Heart left ventricle (tissue), 16 donors: Measurements from ENCODE around the gene RXRA. TPM values are rescaled to one million over a fixed set of nuclear protein-coding genes. Genes with fewer than 3 reads are reported as not detected.
A peak's percentile ranks its signal among the peaks of the same experiment; 100 is the strongest.

Experiments
- ATAC-seq, 4 donors: fragments of 200-7000 bp; cut with Tn5 transposase; one replicate each; pipeline ENCODE4 v1.9.1; 2020 to 2022; ENCODE audit warnings: moderate library complexity in 4 of 4, mild to moderate bottlenecking in 3 of 4, moderate number of reproducible peaks in 1 of 4
- DNase-seq, 5 donors: peaks; one replicate each; pipeline ENCODE4 v3.0.0-alpha.2; 2020
- H3K27ac ChIP-seq, 12 donors: fragments of 200-600 bp; sonication (generic) in 4 of 12; one replicate each; pipeline versions ENCODE4 v1.5.0 to v1.8.0; 2016 to 2022; ENCODE audit warnings: mild to moderate bottlenecking in 2 of 12
- H3K27me3 ChIP-seq, 9 donors: fragments of 200-600 bp; sonication (generic) in 2 of 9; one replicate each; pipeline versions ENCODE4 v1.5.1 to v1.8.0; 2016 to 2022; ENCODE audit warnings: mild to moderate bottlenecking in 3 of 9
- H3K36me3 ChIP-seq, 9 donors: fragments of 200-600 bp; sonication (generic) in 2 of 9; one replicate each; pipeline versions ENCODE4 v1.5.0 to v1.8.0; 2018 to 2022; ENCODE audit warnings: mild to moderate bottlenecking in 2 of 9
- H3K4me1 ChIP-seq, 12 donors: fragments of 200-600 bp; sonication (generic) in 4 of 12; one replicate each; pipeline versions ENCODE4 v1.5.0 to v1.8.0; 2016 to 2022; ENCODE audit warnings: mild to moderate bottlenecking in 3 of 12
- H3K4me3 ChIP-seq, 12 donors: fragments of 200-600 bp; sonication (generic) in 4 of 12; one replicate each; pipeline versions ENCODE4 v1.5.0 to v1.8.0; 2017 to 2022; ENCODE audit warnings: mild to moderate bottlenecking in 9 of 12, moderate library complexity in 4 of 12
- H3K9me3 ChIP-seq, 12 donors: fragments of 200-600 bp; sonication (generic) in 4 of 12; one replicate each; pipeline versions ENCODE4 v1.5.0 to v1.8.0; 2016 to 2022; ENCODE audit warnings: mild to moderate bottlenecking in 1 of 12
- CTCF ChIP-seq, 12 donors: fragments of 200-600 bp; sonication (generic) in 4 of 12; IDR thresholded peaks; one replicate each; pipeline versions ENCODE4 v1.5.0 to v1.8.0; 2018 to 2022; ENCODE audit warnings: antibody characterized with exemption in 12 of 12, mild to moderate bottlenecking in 5 of 12
- POLR2A ChIP-seq, 2 donors: fragments of 450-650 bp; IDR thresholded peaks; one replicate each; pipeline ENCODE4 v1.6.1; 2017; ENCODE audit warnings: antibody characterized with exemption in 2 of 2, mild to moderate bottlenecking in 2 of 2, moderate library complexity in 2 of 2
- WGBS, 4 donors: extraction: QIAGEN DNeasy Blood & Tissue Kit in 2 of 4; methylation state at CpG; one replicate each; pipeline versions ENCODE4 v1.1.5 to v1.1.7; 2013 to 2018; 5-methylcytosine and 5-hydroxymethylcytosine counted together
- intact Hi-C, 10 donors: fragments of 100-400 bp; cut with DNase I; formaldehyde crosslinking; loops; one replicate each; pipeline versions ENCODE4 v1.11.1 to v1.14.2; 2022
- polyA plus RNA-seq, 2 donors: library from polyadenylated mRNA; stranded (reverse); fragments of 200-250 nt; gene quantifications; one replicate each; pipeline ENCODE4 v1.2.3, GENCODE V29; 2013
- total RNA-seq, 9 donors: library from RNA; depleted of rRNA in 2 of 9; stranded (reverse); fragments of >200 nt in 2 of 9; fragmentation: NEBNext Ultra II Directional in 3 of 9; extraction: Animal tissue kit (Norgen Biotek cat#: 25700) in 3 of 9; gene quantifications; one replicate each; pipeline versions ENCODE4 v1.1.0 to v1.2.4, GENCODE V29; 2016 to 2023
- donor health status: ischemic (EF 13 %, LVEDD 7.1; RV severe dilation, severe dysfunction).
- donor health status: healthy with polysubstance abuse.
- donor health status: DM: no; HTN: yes; CAD: no.
- donor health status: DM: no; HTN: no; CAD: no.
- donor health status: ischemic (EF 25% LVEDD 6.9; RV normal size, moderate dysfunction).
- donor health status: ischemic (EF 25% LVEDD 5.7; RV mildly dilated, moderate dysfunction).
- donor health status: healthy.
- donor health status: DM: yes; HTN: yes; CAD: no.
- donor health status: ischemic (EF 35%, LVEDD 5.7; RV mildly dilated, moderate dysfunction).
- donor health status: nonischemic (EF 11% LVEDD 7.7; RV severe dilation, severe dysfunction).
- donor health status: DM: yes; HTN: yes; CAD: no.
- donor health status: PGD.
- donor health status: ischemic (EF 29% LVEDD 5.4; RV normal size, mild dysfunction).
- donor health status: nonischemic (EF 23%, LVEDD 6.1; RV moderate dilation, normal function).

RXRA gene
- total and polyA plus RNA-seq, 11 donors = 45.5 to 87.9 (median 54.9) TPM

- no peaks in the 10 kb centered on the region for H3K27me3 ChIP-seq
- DNase-seq = no peak
- peak in 3 of 4 donors; percentile 1 to 4 (median 2) for ATAC-seq
- 13 to 24% (median 17%) methylated on average over 5 to 21 of the region's 21 CpGs for WGBS, 4 donors
- H3K27ac ChIP-seq = no peak overlapping the region
- no peaks in the 10 kb centered on the region for H3K9me3 ChIP-seq
- no peak overlapping the region for H3K4me3 ChIP-seq
- peaks cover 9 to 58% (median 41%) of the 10 kb centered on the region in 12 donors for H3K4me1 ChIP-seq
- intact Hi-C loops = loop anchor here (1.0 to 10.0 kb wide), 6 partner anchors 115 to 272 kb away; partner anchors contain the start of gene RXRA (in 2 of the 10)
- H3K36me3 ChIP-seq = no peaks in the 10 kb centered on the region
- no peak for TF ChIP-seq POLR2A (IDR thresholded peaks at IDR 0.05)
- TF ChIP-seq CTCF (IDR thresholded peaks at IDR 0.05) = no peak
These were observed 116.4 kb downstream of the RXRA start for GRCh38 chr9:134442486-134443173.

- DNase-seq (peak; percentile 82 to 93 (median 86)), ATAC-seq (peak; percentile 44 to 90 (median 82))
- 4 to 18% (median 12%) methylated on average over 15 to 27 of the region's 27 CpGs for WGBS, 4 donors
- Histone ChIP-seq H3K9me3 (peaks cover 0 to 2% (median 0%) of the 10 kb centered on the region in 12 donors), H3K4me1 (peaks cover 9 to 50% (median 39%) of the 10 kb centered on the region in 12 donors), H3K27ac (peak overlapping the region in 1 of 12 donors; percentile 67), H3K4me3 (peak overlapping the region in 1 of 12 donors; percentile 12), H3K27me3 (no peaks in the 10 kb centered on the region), H3K36me3 (no peaks in the 10 kb centered on the region)
- intact Hi-C loops = loop anchor here (1.0 to 10.0 kb wide), 6 partner anchors 116 to 273 kb away; partner anchors contain the start of gene RXRA (in 2 of the 10)
- TF ChIP-seq POLR2A (IDR thresholded peaks at IDR 0.05) = no peak
- TF ChIP-seq CTCF (IDR thresholded peaks at IDR 0.05) = peak; percentile 96 to 99 (median 99)
These were observed 117.2 kb downstream of the RXRA start for GRCh38 chr9:134443174-134444037.

- Histone ChIP-seq H3K27ac (peak overlapping the region in 1 of 12 donors; percentile 67), H3K4me1 (peaks cover 9 to 48% (median 39%) of the 10 kb centered on the region in 12 donors), H3K36me3 (no peaks in the 10 kb centered on the region), H3K4me3 (no peak overlapping the region), H3K9me3 (peaks cover 0 to 8% (median 3%) of the 10 kb centered on the region in 12 donors), H3K27me3 (no peaks in the 10 kb centered on the region)
- intact Hi-C loops = loop anchor here in 4 of 10 donors (5.0 to 10.0 kb wide), 3 partner anchors 117 to 179 kb away; partner anchors contain the start of gene RXRA (in 2 of the 4)
- WGBS, 4 donors = 82 to 88% (median 84%) methylated on average over 2 of the region's 2 CpGs
- no peak for ATAC-seq
- TF ChIP-seq POLR2A (IDR thresholded peaks at IDR 0.05) (no peak), CTCF (IDR thresholded peaks at IDR 0.05) (no peak)
- DNase-seq = no peak
These were observed 117.7 kb downstream of the RXRA start for GRCh38 chr9:134444038-134444315.

- Histone ChIP-seq H3K4me1 (peaks cover 9 to 40% (median 33%) of the 10 kb centered on the region in 12 donors), H3K36me3 (no peaks in the 10 kb centered on the region), H3K9me3 (peaks cover 0 to 13% (median 7%) of the 10 kb centered on the region in 12 donors), H3K27ac (no peak overlapping the region), H3K27me3 (no peaks in the 10 kb centered on the region), H3K4me3 (no peak overlapping the region)
- DNase-seq (no peak), ATAC-seq (no peak)
- WGBS, 4 donors = 71 to 80% (median 78%) methylated on average over 8 of the region's 8 CpGs
- intact Hi-C loops = loop anchor here in 6 of 10 donors (5.0 to 10.0 kb wide), 5 partner anchors 118 to 252 kb away; partner anchors contain the start of genes RXRA (in 2 of the 6) and COL5A1 (in 1 of the 6)
- TF ChIP-seq POLR2A (IDR thresholded peaks at IDR 0.05) = no peak
- no peak for TF ChIP-seq CTCF (IDR thresholded peaks at IDR 0.05)
These were observed 118.7 kb downstream of the RXRA start for GRCh38 chr9:134445000-134445399.
